Activated CD8-positive, alpha-beta memory T cell treated with anti-CD3 and anti-CD28 coated beads, Interleukin-2, amount 50 U/mL, for 48 hours (primary cell): ENCODE results near the gene KAZN.
A peak's percentile ranks its signal among the peaks of the same experiment; 100 is the strongest.

Experiments used
- DNase-seq: peaks from one replicate; pipeline ENCODE4 v3.0.0-alpha.2; 2020

KAZN gene

DNA sequence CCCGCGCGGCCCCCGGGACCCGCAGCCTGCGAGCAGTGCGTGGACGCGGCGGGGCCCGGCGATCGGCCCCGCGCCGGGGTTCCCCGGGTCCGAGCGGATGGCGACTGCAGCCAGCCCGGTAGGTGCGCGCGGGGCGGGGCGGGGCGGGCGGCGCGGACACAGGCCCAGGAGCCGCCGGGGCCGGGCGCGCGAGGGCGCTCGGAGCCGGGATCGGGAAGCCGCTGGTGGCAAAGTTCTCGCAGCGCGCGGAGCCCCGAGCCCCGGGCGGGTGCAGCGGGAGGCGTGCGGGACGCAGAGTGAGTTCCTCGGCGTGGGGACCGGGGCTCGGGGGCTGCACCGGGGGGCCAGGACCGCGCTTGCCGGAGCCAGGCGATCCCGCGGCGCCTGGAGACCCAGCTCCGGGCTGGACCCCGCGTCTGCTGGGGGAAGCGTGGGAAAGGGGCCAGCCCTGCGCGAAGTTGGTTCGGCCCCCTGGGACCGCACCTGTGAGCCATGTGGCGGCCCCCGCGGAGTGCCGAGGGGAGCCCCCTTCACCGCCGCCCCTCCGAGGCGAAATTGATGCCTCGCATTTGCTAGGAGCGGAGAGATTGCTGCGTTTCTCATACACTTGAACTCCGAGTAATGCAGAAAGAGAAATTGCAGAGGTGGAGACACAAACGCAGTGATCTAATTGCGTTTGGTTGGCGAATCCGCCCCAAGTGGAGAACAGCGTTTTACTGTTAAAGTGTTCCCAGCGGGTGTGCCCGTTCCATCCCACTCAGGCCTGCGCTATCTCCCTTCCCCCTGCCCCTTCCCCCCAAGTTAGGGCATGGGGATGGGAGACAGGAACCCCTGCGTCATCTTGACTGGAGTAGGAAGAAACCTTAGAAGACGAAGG is 326.2 kb downstream of the KAZN start:
- DNase-seq: peak; percentile 54

DNA sequence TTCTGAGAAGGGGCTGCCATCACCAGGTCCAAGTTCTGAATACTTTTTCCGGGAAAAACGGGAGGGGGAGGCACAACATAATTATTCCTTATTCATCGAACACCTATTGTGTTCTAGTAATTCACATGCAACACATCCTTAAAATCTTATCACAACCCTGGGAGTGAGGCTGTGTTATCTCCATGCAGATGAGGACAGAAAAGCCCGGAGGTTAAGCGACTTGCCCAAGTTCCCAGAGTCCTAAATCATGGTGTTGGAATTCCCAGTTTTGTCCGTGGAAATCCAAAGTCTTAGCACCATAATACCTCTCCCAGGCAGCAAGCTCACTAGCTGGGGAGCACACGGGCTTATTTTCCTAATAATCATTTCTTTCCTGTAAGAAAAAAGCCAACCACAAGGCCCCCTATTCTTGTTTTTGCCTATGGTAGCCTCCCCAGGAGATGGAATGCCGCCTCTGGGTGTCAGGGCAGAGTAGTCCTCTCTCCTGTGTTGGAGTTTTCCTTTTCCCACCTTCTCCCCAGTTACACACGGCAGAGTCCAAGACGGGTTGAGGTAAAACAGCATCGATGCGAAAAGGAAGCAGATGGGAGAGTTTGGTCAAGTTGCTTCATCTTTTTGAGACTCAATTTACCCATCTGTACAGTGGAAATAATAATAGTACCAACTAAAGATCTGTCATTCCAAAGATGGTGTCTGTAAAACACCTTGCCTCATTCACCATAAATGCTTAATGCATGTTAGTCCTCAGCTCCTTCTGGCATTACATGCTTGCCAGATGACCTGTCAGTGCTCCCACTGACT is 327.1 kb downstream of the KAZN start:
- DNase-seq: no peak

DNA sequence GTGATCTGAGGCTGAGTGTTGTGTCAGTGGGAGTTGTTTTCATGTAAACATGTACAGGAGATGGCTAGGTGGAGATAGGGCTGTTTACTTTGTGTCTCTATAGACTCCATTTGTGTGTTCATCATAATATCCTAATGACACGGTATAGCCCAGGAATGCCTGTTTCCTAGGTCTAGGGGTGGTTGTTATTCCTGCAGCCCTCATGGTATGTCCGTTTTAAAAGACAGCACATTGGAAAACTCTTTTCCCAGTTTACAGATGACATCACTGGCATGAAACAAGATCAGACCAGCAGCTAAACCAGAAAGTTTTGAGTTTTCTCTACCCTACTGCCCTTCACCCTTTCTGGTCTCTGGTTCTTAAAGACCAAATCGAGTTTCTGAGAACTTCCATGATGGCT is 327.7 kb downstream of the KAZN start:
- no peak for DNase-seq

DNA sequence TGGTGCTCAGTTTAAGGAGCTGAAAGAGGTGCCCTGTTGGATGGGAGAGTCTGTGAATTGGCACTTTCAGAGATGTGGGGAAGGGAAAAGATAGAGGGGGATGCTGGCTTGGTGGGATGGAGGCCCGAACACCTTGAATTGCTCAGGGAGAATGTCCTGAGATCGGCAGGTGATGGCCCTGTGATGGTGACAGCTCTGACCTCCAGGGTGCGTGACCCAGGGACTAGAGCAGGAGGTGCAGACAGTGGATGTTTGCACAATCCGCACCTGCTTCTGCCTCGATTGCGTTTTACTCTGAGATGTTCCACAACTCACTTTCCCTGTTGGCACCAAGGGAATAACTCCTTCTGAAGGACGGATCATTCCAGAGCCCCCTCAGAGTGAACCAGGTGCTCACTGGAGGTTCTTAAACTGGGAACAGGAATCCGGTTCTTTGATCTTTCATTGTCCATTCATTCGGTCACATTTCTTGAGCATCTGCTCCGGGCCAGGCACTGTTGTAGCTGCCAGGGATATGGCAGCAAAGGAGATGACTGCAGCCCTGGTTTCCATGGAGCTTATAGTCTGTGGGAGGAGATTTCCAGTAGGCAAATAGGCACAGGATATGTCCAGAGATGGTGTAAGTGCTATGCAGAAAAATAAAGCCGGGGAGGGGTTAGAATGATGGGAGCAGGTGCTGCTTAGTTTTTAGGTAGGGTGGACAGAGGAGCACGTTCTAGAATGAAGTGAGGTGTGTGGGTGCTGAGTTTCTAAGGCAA is 328.5 kb downstream of the KAZN start:
- DNase-seq: no peak

DNA sequence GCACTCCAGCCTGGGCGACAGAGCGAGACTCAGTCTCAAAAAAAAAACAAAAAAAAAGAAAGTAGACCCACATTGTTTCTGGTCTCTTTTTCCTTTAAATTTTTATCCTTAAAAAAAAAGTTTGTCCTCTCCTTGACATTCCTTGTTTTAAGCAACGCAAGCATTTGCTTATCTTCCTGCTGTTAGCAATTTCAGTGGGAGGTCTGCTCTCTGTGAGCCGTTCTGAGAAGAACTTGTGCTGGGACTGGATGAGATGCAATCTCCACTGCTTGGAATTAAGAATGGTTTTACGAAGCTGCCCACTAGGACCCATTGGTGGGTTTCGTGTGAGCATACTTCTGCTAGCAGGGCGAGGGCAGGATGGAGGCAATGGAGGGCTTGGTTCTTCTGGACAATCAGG is 329.9 kb downstream of the KAZN start:
- DNase-seq: no peak

DNA sequence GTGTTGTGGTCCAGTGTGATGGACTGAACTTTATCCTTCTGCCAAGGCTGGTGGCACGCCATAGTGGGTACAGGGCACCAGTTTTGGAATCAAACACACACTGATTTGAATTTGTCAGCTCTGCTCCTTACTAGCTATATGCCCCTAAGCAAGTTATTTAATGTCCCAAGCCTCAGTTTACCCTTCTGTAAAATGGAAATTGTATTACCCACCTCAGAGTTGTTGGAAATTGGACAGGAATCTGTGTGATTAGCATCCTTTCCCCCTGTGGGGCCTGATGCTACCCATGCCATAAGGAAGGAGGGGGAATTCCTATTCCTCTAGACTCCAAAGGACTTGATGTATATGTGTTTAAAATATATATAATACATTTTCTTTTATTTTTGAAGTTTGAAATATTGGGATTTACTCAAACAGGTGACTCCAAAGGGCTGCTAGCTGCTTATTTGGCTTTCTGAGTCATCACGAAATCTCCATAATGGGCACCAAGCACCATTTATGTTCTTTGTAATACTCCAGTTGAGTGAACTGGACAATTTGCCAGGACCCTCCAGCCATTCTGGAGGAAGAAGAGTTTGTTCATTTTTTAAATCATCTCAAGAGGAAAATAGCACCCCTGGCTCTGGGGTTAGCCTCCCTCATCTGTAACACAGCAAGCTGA is 330.5 kb downstream of the KAZN start:
- DNase-seq: no peak

DNA sequence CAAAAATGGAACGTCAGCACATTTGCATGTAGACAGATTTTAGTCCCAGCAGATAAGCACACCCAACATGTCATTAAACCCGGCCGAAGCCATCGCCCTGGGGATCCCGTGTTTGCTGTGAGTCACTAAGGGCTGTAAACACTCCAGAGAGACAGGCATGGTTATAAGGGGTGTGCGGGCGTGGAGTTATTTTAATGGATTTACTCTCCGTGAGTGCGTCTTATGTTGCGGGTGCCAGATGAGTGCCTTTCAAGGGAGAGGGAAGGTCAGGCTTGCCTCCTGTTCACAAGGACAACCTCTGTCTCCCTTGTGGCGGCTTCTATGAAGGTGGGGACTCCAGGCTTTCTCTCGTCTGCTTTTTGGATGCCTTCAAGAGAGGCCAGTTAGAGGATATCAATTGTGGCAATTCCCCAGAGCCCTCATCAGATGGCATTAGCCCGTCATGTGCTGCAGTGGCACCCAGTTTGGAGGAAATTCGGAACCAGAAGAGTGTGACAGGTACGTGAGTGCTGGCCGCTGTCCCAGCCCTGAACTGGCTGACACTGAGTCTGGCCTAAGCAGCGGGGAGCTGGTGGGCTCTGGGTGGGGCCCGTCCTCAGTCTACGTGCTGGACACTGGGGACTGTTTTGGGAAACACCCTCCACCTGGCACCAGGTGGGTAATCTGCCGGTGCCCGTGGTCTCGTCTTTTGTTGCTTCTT is 331.2 kb downstream of the KAZN start:
- DNase-seq: no peak

DNA sequence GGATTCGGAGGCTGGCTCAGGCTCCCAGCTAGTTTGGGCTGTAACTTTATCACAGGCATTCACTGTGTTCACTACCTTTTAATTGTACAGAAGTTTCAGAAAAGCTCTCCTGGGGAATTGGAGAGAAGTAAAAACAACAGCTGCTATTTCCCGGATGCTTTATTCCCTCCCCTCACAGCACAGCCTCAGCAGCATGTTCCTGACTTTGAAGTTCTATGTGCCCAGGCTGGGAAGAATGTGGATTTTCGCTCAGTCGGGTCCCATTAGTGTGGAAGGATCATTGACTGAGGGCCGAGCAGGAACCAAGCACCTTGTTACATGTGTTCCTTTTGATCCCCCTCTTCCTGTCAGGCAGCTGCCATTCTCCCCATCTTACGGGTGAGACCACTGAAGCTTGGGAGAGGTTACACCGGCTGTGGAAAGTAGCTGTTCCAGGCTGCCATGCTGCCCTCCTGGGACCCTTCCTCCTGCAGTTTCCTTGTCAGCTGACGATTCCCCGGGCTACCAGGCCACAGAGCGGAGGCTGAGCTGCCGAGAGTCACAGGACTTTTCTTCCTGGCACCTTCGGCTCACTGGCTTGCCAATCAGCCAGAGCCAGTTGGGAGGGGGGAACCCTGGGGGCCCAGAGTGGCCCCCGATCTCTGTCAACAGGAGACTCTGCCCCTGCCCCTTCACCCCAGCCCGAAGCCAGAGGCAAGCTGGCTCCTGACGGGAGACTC is 331.9 kb downstream of the KAZN start:
- DNase-seq: no peak

DNA sequence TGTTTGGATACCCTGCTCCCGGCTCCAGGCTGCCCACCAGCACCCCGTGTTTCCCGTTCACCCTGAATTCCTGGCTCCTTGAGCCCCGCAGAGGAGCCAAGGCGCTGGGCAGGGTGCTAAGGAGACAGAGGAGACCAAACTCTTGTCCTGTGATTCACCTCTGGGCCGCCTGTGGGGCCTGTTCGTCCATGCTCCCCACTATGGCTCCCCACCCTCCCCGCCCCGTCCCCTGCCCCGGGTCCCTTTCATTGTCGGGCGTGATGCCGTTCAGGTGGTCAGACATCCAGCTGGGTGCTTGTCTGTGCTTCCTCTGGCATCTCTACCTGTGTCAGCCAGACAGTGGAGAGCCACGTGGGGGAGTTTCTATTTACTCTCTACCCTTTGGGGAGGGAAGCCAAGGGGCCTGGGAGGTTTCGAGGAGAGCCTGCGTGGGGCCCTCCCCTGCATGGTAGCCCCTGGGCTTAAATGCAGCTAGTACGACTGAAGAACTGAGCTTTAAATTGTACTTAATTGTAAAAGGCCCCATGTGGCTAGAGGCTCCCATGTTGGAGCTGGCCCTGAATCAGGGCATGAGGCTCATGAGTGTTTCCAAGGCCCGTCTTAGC is 333.7 kb downstream of the KAZN start:
- no peak for DNase-seq

DNA sequence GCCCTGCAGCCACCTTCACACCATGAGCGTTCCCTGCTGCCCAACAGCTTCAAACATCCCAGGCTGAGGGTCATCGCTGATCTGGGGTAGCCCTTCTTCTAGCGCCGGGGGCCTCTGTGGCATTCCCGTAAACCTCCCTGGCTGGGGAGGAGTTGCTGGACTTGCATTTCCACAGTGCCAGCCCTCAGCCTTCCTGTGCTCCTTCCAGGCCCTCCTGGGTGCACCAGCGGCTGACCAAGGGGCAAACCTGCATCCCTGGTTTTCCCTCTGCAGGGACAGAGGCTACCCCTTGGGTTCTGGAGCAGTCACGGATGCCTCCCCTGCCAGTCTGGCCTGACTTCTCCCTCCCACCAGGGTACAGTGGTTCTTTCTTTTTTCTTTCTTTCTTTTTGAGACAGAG is 336.4 kb downstream of the KAZN start:
- no peak for DNase-seq

DNA sequence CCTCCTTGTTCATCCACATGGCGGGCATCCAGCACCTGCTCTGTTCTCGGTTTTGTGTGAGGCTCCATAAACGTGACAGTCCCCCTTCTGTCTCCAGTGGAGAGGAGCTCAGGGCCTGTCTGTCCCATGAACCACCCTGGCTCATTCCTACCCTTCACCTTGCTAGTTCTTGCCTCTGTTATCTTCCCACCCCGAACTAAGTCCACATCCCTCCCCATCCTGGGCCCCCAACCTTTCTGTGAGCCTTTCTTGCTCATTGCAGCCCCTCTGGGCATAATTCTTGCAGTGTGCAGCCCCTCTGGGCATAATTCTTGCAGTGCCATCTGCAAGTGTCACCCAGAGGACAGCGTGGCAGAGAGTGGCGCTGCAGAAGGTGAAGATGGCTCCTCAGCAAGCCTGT is 338.3 kb downstream of the KAZN start:
- DNase-seq: no peak

DNA sequence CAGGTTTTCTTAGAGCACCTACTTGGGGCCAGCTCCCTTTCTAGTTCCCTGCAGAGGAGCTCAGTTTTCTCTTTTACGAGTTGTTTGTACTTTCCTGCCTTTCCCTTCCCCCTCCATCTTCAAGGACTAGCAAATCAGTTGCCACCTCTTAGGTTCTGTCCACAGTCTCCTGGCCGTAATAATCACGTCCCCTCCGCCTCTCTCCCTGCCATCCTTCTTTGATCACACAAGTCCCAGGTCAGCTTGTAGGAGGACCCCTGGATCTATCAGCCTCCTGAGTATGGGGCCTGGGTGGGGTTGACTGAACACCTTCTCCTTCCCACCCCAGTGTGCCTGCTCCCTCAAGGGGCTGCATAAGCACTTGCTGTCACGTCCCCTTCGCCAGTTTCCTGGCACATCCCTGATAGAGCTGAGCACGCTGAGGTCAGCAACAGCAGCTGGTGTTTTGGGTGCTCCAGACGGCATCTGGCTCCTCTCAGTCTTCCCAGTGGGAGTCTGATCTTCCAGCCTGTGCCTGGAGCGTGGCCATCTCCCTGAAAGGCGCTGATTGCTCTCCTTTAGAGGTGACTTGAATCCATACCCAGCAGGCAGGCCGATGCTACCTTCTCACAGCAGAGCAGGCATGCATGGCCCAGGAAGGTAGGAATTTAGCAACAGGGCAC is 338.9 kb downstream of the KAZN start:
- DNase-seq: no peak

DNA sequence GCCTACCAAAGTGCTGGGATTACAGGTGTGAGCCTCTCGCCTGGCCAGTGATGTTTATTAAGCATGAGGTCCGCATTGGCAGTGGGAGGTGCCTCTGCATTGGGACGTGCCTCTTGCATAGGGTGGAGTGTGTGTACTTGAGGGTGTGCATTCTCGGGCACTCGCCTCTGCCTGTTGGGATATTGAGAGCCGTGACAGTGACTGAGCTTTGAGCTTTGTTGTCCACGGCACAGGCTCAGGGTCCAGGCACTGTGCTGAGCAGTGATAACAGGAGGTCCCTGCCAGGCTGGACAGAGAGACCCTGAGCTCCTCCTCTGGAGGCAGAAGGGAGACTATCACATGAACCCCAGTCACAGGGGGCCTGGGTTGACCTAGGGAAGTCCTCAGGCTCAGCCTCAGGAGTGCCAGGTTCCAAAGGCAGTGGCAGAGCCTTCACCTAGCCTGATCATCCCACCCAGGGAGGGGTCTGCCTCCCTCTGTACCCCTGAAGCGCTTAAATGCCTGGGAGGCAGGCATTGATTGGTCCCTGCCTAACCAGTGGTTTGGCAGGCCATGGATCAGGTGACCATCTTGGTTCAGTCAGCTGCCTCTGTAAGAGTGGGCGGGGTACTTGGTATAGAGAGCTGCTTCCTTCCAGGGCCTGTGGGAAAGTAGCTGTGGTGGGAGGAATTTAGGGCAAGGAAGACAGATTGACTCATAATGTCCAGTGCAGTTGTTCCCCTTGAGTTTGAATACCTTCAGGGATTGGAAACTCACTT is 341.2 kb downstream of the KAZN start:
- DNase-seq: no peak

DNA sequence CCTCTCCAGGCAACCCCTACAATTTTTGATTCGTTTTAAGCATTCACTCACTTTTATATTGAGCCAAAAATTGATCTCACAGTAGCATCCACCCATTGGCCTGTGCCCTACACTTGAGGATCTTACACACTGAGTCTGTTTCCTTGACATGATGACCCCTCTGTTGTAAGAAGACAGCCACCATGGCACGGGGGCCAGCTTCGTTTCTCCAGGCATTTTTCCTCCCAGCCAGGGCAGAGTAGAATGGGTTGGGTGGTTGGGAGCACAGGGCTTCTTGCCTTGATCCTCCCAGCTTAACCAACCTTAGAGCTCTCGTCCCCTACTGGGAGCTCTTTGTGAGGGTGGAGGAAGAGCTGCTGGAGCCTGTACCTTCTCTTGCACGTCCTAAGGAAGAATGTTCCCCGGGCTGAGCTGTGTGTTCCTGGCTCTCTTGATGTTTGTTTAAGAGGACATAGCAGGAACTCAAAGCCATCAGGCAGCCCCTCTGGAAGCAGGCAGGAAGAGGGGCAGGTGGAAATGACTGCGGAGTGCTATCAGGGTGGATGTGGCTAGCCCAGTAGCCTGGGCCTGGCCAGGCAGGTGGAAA is 341.9 kb downstream of the KAZN start:
- no peak for DNase-seq

DNA sequence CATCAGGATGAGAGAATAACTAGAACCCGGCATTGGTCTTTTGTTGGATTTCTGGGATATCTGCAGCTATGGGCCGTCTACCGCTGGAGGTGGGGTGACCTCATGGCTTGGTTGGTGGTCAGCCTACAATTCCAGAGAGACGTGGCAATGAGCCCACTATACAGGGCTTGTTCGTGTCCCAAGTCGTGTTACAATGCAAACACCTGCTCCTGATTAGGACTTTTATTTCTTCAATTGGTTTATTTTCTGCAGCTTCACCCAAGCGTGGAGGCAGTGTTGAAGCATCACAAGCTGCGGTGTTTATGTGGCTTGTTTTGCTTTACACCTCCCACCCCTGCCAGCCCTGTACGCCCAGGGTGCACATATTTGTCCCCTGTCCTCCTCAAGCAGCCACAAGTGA is 343.4 kb downstream of the KAZN start:
- DNase-seq: no peak

DNA sequence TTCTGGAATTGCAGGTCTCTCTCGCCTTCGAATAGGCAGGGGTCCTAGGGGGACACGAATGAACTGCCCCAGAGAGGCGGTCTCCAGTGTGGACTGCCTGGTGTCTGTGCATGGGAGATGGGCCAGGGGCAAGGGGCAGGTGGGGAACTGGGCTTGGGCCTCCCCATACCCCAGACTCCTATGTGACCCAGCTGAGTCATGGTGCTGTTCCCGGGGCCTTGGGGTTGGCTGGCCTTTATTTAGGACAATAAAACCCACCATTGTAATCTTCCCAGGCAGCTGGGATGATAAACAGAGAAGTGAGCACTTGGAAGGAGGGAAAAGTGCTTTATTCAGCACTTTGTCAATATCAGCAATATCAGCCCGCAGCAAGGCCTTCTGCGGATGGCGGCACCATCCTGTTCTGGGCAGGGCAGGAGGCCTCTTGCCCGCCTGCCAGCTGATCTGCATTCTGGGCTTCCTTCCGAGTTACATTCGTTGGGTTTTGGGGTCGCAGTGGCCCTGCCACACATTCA is 346.0 kb downstream of the KAZN start:
- DNase-seq: no peak

DNA sequence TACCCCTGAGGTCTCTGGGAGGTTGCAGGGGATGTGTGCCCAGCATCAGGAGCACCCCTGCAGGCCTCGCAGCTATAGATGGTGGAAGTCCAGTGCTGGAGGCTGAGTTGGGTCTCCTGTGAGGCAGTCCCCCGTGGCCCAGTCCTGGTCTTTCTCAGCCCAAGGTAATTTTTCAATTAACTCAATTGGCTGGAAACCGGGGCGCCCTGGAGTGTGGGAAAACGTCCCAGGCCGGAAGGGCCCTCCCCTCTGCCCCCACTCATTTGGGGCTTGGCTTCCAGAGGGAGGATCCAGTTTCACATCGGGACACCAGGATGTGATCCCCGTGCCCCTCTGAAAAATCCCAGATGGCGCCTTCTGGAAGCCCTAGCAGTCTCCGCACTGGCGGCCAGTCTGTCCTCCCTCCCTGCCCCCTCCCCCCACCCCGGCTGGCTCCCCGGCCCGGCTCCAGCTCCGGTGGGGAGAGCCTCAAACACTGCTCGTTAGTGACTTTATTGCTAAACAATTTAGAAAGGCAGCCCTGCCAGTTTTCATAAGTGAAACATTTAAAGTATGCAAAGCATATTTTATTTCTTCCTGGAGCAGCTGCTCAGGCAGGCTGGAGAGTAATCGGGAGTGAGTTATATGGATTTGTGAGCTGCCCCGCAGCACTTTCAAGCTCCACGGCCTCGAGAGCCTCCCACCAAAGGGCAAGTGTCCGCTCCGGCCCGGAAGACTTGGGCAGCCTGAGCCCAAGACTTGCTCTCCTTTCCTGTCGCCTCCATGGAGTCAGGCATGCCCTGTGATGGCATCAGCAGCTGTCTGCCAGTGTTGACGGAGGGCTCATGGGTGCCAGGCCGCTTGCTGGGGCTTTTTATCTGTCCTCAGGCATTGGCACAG is 346.9 kb downstream of the KAZN start:
- no peak for DNase-seq

DNA sequence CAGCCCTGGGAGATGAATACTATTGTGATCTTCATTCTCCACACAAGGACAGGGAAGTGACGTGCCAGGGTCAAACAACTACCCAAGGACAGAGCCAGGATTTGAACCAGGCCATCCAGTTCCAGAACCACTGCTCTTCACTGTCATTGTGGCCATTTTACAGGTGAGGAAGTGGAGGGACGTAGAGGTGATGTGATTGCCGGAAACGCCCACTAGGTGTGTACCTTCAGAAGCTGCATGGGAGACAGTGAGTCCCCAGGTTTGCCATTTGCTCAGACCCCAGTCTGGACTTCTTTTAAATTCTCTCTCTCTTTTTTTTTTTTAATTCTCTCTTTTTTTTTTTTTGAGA is 347.5 kb downstream of the KAZN start:
- DNase-seq: no peak
